ENCODE data around the gene DHX35. TPM values are rescaled to one million over a fixed set of nuclear protein-coding genes. Genes with fewer than 3 reads are reported as not detected.

Gene DHX35
- total and polyA plus RNA-seq, 2 of the 8 experiments (the other 6 are each of a cell fraction or from before 2014, with no cell fraction given), result 21.9 to 27.7 TPM

- H3K4me2 ChIP-seq (ENCODE audit: insufficient read depth in 1 of 2, low read depth in 2 of 2, low read length in 2 of 2), result no peak overlapping the region
- H3K27ac ChIP-seq (ENCODE audit: low read depth, low read length), result no peak overlapping the region
- H3K27me3 ChIP-seq (replicated peaks in 1 of 4; ENCODE audit: control insufficient read depth in 3 of 4, extremely low read depth in 1 of 4, insufficient read depth in 3 of 4, low read length in 3 of 4), result 0 out of 7 replicates have a peak, but pooled peaks cover 0 to 2% (median 0%) of the 10 kb centered on the region in 4 experiments
- H3K79me2 ChIP-seq (ENCODE audit: control insufficient read depth in 1 of 2, insufficient read depth in 2 of 2, low read length in 2 of 2), result no peaks in the 10 kb centered on the region
- H3K14ac ChIP-seq (ENCODE audit: insufficient read length), result no peak overlapping the region
- H3K9ac ChIP-seq (replicated peaks in 1 of 4; ENCODE audit: extremely low read depth in 1 of 4, low read depth in 3 of 4, low read length in 3 of 4), result no peak overlapping the region
- ChIA-PET POLR2A (ENCODE audit: partially characterized antibody) (no interaction called here), CTCF (ENCODE audit: partially characterized antibody) (interaction anchor here (10.9 to 11.3 kb wide), 2 partner anchors 10 to 22 kb away, joined by 84 to 197 read pairs; no protein-coding TSS in a partner anchor)
- H3K23me2 ChIP-seq (ENCODE audit: low read depth, low read length), result no peaks in the 10 kb centered on the region
- H4K91ac ChIP-seq (replicated peaks; ENCODE audit: insufficient read length, low read length), result no peak overlapping the region
- H3K9me3 ChIP-seq (ENCODE audit: insufficient read depth in 2 of 2, low read depth in 1 of 2, low read length in 1 of 2), result no peaks in the 10 kb centered on the region; a peak in 1 of 4 replicates
- H3K4me3 ChIP-seq (ENCODE audit: extremely low read depth in 1 of 4, insufficient read depth in 2 of 4, low read depth in 3 of 4, low read length in 4 of 4), result no peak overlapping the region
- no peak overlapping the region for H3K18ac ChIP-seq (ENCODE audit: extremely low read depth, low read length)
- H2BK120ac ChIP-seq (replicated peaks; ENCODE audit: low read depth, low read length), result no peak overlapping the region
- no peak overlapping the region for H4K8ac ChIP-seq (ENCODE audit: extremely low read depth, insufficient read depth, low read length)
- TF ChIP-seq ATF3 (IDR thresholded peaks at IDR 0.05; ENCODE audit: insufficient read depth, low read depth, low read length), result no peak
- no peak for TF ChIP-seq EZH2 (IDR thresholded peaks at IDR 0.05; ENCODE audit: low read depth, low read length, severe bottlenecking)
- no peak for TF ChIP-seq RNF2 (IDR thresholded peaks at IDR 0.05; ENCODE audit: borderline replicate concordance, low read depth, low read length, missing control alignments, poor library complexity, severe bottlenecking)
- no peak for TF ChIP-seq CBX5 (IDR thresholded peaks at IDR 0.05; ENCODE audit: low read depth, low read length)
- TF ChIP-seq RFX5 (IDR thresholded peaks at IDR 0.05; ENCODE audit: borderline replicate concordance, low read depth, low read length), result no peak
- H2BK5ac ChIP-seq (ENCODE audit: low read depth, low read length), result no peak overlapping the region
- no peak overlapping the region for H2AFZ ChIP-seq (ENCODE audit: low read length)
- H2BK20ac ChIP-seq (ENCODE audit: low read length), result no peak overlapping the region
- H3K36me3 ChIP-seq (ENCODE audit: control insufficient read depth in 2 of 4, insufficient read depth in 4 of 4, low read length in 3 of 4), result no peaks in the 10 kb centered on the region
- H3K4ac ChIP-seq (replicated peaks; ENCODE audit: insufficient read length, low read depth, low read length), result no peak overlapping the region
- DNase-seq (ENCODE audit: low read depth in 1 of 2, low spot score in 2 of 2) (no peak), FAIRE-seq (no peak)
- no peak overlapping the region for H2AK5ac ChIP-seq (ENCODE audit: low read depth, low read length)
- 82% methylated on average over 2 of the region's 2 CpGs; no CpG with 5 or more reads in 1 of the 2 experiments for WGBS, 2 experiments (ENCODE audit: extremely low coverage in 1 of 2, insufficient coverage in 1 of 2, insufficient read length in 1 of 2, insufficient replicate concordance in 2 of 2, low coverage in 1 of 2, low lambda C conversion rate in 2 of 2, missing lambda C conversion rate in 1 of 2)
- H3K79me1 ChIP-seq (ENCODE audit: low read depth, low read length), result no peaks in the 10 kb centered on the region
- no peaks in the 10 kb centered on the region for H4K20me1 ChIP-seq (replicated peaks in 1 of 2; ENCODE audit: control insufficient read depth in 1 of 2, insufficient read depth in 2 of 2, low read length in 2 of 2)
- H3K56ac ChIP-seq (replicated peaks; ENCODE audit: insufficient read length, low read depth, low read length), result no peak overlapping the region
- no peak overlapping the region for H3K23ac ChIP-seq (ENCODE audit: insufficient read length)
- no peaks in the 10 kb centered on the region for H3K4me1 ChIP-seq (replicated peaks in 1 of 4; ENCODE audit: control insufficient read depth in 3 of 4, insufficient read depth in 4 of 4, low read length in 3 of 4)
- H2BK15ac ChIP-seq (ENCODE audit: low read length), result no peak overlapping the region
- no peak overlapping the region for H2BK12ac ChIP-seq (ENCODE audit: low read depth, low read length)
- no peak overlapping the region for H4K5ac ChIP-seq (ENCODE audit: insufficient read length, low read depth, low read length)
Measured at GRCh38 chr20:39072653-39073052, 110.5 kb downstream of the DHX35 start.
